HG03025 (cell line): ENCODE measurements around the gene GNL3L.
"Not testable (repeated sequence)": the region's sequence is repeated elsewhere in the genome, so short reads cannot be mapped to it uniquely, and the experiment has no call there.

Source experiments
- ATAC-seq: cut with Tn5 transposase; IDR thresholded peaks from one replicate; pipeline ENCODE4 v1.9.1; 2021; ENCODE audit warnings: mild to moderate bottlenecking, moderate library complexity; ENCODE audit not compliant: unreplicated experiment, low FRiP score

GNL3L gene

GRCh38 chrX:54555006-54555405, 25.0 kb downstream of the GNL3L start:
- ATAC-seq, result not testable (repeated sequence)

- no peak for ATAC-seq
Measured at GRCh38 chrX:54560411-54560810, 30.4 kb downstream of the GNL3L start.

GRCh38 chrX:54561622-54562021, 31.6 kb downstream of the GNL3L start:
- no peak for ATAC-seq

GRCh38 chrX:54564936-54565335, 34.9 kb downstream of the GNL3L start:
- ATAC-seq, result no peak

GRCh38 chrX:54570332-54570731, 40.3 kb downstream of the GNL3L start:
- ATAC-seq, result no peak

- ATAC-seq, result not testable (repeated sequence)
Measured at GRCh38 chrX:54572641-54573040, 42.6 kb downstream of the GNL3L start.

- ATAC-seq, result no peak
Measured at GRCh38 chrX:54597728-54598127, 67.7 kb downstream of the GNL3L start.

- ATAC-seq, result no peak
Measured at GRCh38 chrX:54602563-54602962, 72.5 kb downstream of the GNL3L start.
